Testis (tissue), 3 donors: ENCODE results near the gene ADPRH. TPM values are rescaled to one million over a fixed set of nuclear protein-coding genes. Genes with fewer than 3 reads are reported as not detected.

Experiments
- DNase-seq: peaks from one replicate; pipeline ENCODE4 v3.0.0-alpha.2; 2019
- H3K27ac ChIP-seq, 2 donors: fragments of 200-600 bp; sonication (generic); one replicate each; pipeline ENCODE4 v1.5.1; 2019
- H3K27me3 ChIP-seq: fragments of 200-600 bp; sonication (generic); one replicate; pipeline ENCODE4 v1.5.1; 2019
- H3K36me3 ChIP-seq: fragments of 200-600 bp; sonication (generic); one replicate; pipeline ENCODE4 v1.5.1; 2017; ENCODE audit warnings: low read depth; ENCODE audit errors: missing control alignments
- H3K4me1 ChIP-seq: fragments of 200-600 bp; sonication (generic); one replicate; pipeline ENCODE4 v1.5.1; 2019
- H3K4me3 ChIP-seq, 2 donors: fragments of 200-600 bp; sonication (generic); one replicate each; pipeline ENCODE4 v1.5.1; 2017 to 2019
- H3K9me3 ChIP-seq: fragments of 200-600 bp; sonication (generic); one replicate; pipeline ENCODE4 v1.5.1; 2017
- POLR2A ChIP-seq: fragments of 450-650 bp; IDR thresholded peaks from one replicate; pipeline ENCODE4 v1.6.1; 2017; ENCODE audit warnings: antibody characterized with exemption, mild to moderate bottlenecking, moderate library complexity
- WGBS, 2 donors: methylation state at CpG; one replicate each; pipeline ENCODE4 v1.1.5; 2018; 5-methylcytosine and 5-hydroxymethylcytosine counted together
- intact Hi-C: fragments of 100-400 bp; cut with DNase I; formaldehyde crosslinking; loops from one replicate; pipeline ENCODE4 v1.15.1; 2023; ENCODE audit warnings: low total_unique reads
- polyA plus RNA-seq: library from polyadenylated mRNA; stranded (reverse); fragments of 350-450 nt; fragmentation: Illumina TruSeq; extraction: RNeasy Lipid Tissue Mini Kit (QIAGEN cat#74804); gene quantifications from one replicate; pipeline ENCODE4 v1.2.3, GENCODE V29; 2014; ENCODE audit warnings: low read depth, low replicate concordance; ENCODE audit not compliant: insufficient read depth
- total RNA-seq, 2 donors: library from RNA; depleted of rRNA; stranded (reverse); fragments of >200 nt; gene quantifications; one replicate each; pipeline ENCODE4 v1.2.3, GENCODE V29; 2016
- TF ChIP-seq, protein P1 (sequence below), 3 experiments: fragments of 450-650 bp in 2 of 3; fragments of 200-600 bp in 1 of 3; sonication (generic) in 1 of 3; IDR thresholded peaks; one replicate each; pipeline ENCODE4 v1.5.1; 2016 to 2019; ENCODE audit warnings: antibody characterized with exemption in 3 of 3, mild to moderate bottlenecking in 2 of 3, moderate library complexity in 1 of 3

ADPRH gene
- total and polyA plus RNA-seq, 3 donors from 2014 or later: 7.9 to 8.6 (median 8.0) TPM

DNA sequence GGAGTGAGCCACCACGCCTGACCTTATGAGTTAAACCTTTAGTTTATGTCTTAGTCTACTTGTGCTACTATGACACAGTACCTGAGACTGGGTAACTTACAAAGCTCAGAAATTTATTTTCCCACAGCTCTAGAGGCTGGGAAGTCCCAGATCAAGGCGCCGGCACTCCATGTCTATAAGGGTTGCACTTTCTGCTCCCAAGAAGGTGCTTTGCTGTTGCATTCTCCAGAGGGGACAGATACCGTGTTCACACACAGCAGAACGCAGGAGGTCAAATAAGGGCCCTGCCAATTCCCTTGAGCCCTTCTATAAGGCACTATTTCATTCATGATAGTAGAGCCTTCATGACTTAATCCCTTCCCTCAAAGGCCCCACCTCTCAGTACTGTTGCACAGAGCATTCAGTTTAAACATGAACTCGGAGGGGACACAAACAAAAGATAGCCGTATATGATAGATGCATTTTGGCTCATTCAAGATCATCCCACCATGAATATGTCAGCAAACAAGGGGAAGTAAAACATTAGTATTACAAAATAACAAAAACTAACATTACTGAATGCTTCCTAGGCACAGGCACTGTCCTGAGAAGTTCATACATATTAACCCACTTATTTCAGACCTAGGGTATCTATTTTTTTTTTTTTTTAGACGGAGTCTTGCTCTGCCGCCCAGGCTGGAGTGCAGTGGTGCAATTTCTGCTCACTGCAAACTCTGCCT is 44.9 kb downstream of the ADPRH start:
- Histone ChIP-seq H3K4me1 (no peaks in the 10 kb centered on the region), H3K36me3 (no peaks in the 10 kb centered on the region), H3K4me3 (no peak overlapping the region), H3K9me3 (no peaks in the 10 kb centered on the region), H3K27ac (no peak overlapping the region), H3K27me3 (no peaks in the 10 kb centered on the region)
- WGBS, 2 donors: 93 to 94% methylated on average over 9 of the region's 9 CpGs
- DNase-seq: no peak
- TF ChIP-seq, protein P1, sequence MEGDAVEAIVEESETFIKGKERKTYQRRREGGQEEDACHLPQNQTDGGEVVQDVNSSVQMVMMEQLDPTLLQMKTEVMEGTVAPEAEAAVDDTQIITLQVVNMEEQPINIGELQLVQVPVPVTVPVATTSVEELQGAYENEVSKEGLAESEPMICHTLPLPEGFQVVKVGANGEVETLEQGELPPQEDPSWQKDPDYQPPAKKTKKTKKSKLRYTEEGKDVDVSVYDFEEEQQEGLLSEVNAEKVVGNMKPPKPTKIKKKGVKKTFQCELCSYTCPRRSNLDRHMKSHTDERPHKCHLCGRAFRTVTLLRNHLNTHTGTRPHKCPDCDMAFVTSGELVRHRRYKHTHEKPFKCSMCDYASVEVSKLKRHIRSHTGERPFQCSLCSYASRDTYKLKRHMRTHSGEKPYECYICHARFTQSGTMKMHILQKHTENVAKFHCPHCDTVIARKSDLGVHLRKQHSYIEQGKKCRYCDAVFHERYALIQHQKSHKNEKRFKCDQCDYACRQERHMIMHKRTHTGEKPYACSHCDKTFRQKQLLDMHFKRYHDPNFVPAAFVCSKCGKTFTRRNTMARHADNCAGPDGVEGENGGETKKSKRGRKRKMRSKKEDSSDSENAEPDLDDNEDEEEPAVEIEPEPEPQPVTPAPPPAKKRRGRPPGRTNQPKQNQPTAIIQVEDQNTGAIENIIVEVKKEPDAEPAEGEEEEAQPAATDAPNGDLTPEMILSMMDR (IDR thresholded peaks at IDR 0.05): no peak
- no peak for TF ChIP-seq POLR2A
- intact Hi-C loops: no loop called here

GRCh38 chr3:119625451-119626153 is 46.3 kb downstream of the ADPRH start:
- 77 to 84% methylated on average over 6 to 8 of the region's 8 CpGs for WGBS, 2 donors
- Histone ChIP-seq H3K9me3 (no peaks in the 10 kb centered on the region), H3K36me3 (no peaks in the 10 kb centered on the region), H3K27ac (no peak overlapping the region), H3K4me3 (no peak overlapping the region), H3K27me3 (no peaks in the 10 kb centered on the region), H3K4me1 (peaks cover 6% of the 10 kb centered on the region)
- DNase-seq: no peak
- TF ChIP-seq, protein P1 (IDR thresholded peaks at IDR 0.05): no peak
- TF ChIP-seq POLR2A: no peak
- intact Hi-C loops: no loop called here

- H3K27ac ChIP-seq: no peak overlapping the region
- no peaks in the 10 kb centered on the region for H3K27me3 ChIP-seq
- peaks cover 9% of the 10 kb centered on the region for H3K4me1 ChIP-seq
- DNase-seq: no peak
- intact Hi-C loops: no loop called here
- 78 to 90% methylated on average over 1 of the region's 1 CpG for WGBS, 2 donors
- no peaks in the 10 kb centered on the region for H3K36me3 ChIP-seq
- no peak overlapping the region for H3K4me3 ChIP-seq
- no peaks in the 10 kb centered on the region for H3K9me3 ChIP-seq
- TF ChIP-seq POLR2A: no peak
- TF ChIP-seq, protein P1 (IDR thresholded peaks at IDR 0.05): no peak
Measured at GRCh38 chr3:119626196-119626595, 46.9 kb downstream of the ADPRH start.

DNA sequence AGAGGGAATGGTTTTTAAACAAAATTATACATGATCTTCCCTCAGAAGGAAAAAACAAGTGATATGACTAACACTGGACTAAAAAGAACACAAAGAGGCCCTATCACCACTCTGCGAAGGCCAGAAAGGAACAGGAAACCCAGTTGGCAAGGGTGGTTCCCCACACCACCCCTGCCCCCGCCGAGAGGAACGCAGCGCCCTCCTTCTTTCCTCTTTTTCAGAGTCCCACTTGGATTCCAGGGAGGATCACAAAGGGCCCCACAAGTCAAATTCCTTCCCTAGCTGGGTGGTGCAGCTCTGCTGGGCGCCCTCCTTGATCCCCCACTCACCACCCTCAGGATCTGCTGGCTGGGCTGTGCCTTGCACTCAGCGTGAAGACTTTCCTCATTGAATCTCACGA is 48.2 kb downstream of the ADPRH start:
- DNase-seq: no peak

More for the DNA sequence above, 48.2 kb downstream of the ADPRH start:
- TF ChIP-seq, protein P1 (IDR thresholded peaks at IDR 0.05): no peak
- TF ChIP-seq POLR2A: no peak
- intact Hi-C loops: no loop called here
- Histone ChIP-seq H3K4me3 (no peak overlapping the region), H3K9me3 (no peaks in the 10 kb centered on the region), H3K4me1 (peaks cover 14% of the 10 kb centered on the region), H3K27ac (peak overlapping the region; percentile 49 to 84), H3K36me3 (no peaks in the 10 kb centered on the region), H3K27me3 (no peaks in the 10 kb centered on the region)
- WGBS, 2 donors: 48 to 60% methylated on average over 8 of the region's 8 CpGs
